ENCODE data around the gene SLC16A1.

The SLC16A1 gene

GRCh38 chr1:112909847-112910246, 46.1 kb downstream of the SLC16A1 start:
- Histone ChIP-seq H3K36me3 (replicated peaks) (peaks cover 4% of the 10 kb centered on the region), H3K4me3 (ENCODE audit: low read depth, low read length) (no peak overlapping the region), H3K27ac (no peak overlapping the region), H3K27me3 (replicated peaks) (no peaks in the 10 kb centered on the region)
- no peak for DNase-seq
- in situ Hi-C loops (cut with HindIII; ENCODE audit: low pct_ligation_motif_present, low sequenced_read_pairs) = no loop called here
- TF ChIP-seq, protein P1, sequence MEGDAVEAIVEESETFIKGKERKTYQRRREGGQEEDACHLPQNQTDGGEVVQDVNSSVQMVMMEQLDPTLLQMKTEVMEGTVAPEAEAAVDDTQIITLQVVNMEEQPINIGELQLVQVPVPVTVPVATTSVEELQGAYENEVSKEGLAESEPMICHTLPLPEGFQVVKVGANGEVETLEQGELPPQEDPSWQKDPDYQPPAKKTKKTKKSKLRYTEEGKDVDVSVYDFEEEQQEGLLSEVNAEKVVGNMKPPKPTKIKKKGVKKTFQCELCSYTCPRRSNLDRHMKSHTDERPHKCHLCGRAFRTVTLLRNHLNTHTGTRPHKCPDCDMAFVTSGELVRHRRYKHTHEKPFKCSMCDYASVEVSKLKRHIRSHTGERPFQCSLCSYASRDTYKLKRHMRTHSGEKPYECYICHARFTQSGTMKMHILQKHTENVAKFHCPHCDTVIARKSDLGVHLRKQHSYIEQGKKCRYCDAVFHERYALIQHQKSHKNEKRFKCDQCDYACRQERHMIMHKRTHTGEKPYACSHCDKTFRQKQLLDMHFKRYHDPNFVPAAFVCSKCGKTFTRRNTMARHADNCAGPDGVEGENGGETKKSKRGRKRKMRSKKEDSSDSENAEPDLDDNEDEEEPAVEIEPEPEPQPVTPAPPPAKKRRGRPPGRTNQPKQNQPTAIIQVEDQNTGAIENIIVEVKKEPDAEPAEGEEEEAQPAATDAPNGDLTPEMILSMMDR (IDR thresholded peaks at IDR 0.05; ENCODE audit: low read depth, low read length, missing control alignments) = no peak

DNA sequence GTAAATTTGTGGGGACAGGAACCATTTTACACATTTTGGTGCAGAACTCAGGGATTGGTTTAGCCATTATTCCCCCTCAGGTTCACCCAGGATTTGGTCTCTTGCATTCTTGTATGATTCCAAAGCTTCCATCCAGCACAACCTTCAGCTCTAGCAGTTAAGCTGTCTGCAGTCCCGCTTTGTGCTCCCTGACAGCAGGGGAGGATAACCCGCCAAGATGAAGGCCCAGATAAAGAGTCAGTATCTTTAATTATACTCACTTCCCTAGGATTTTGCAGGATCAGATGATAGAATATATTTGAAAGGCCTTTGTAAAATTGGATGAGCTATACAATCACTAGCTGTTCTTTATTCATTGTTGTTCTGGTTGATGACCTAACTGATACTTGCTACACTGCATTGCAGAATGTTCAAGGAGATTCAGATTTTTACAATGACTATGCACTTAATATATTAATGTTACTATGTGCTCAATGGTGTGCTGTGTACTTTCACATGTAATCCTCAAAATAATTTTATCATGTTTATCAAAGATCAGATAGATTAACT, 49.8 kb downstream of the SLC16A1 start:
- DNase-seq = no peak
- in situ Hi-C loops (cut with HindIII; ENCODE audit: low pct_ligation_motif_present, low sequenced_read_pairs) = no loop called here
- H3K27me3 ChIP-seq (replicated peaks) = no peaks in the 10 kb centered on the region
- TF ChIP-seq, protein P1 (IDR thresholded peaks at IDR 0.05; ENCODE audit: low read depth, low read length, missing control alignments) = no peak
- H3K36me3 ChIP-seq (replicated peaks) = no peaks in the 10 kb centered on the region
- H3K27ac ChIP-seq = no peak overlapping the region
- no peak overlapping the region for H3K4me3 ChIP-seq (ENCODE audit: low read depth, low read length)

- Histone ChIP-seq H3K27me3 (replicated peaks) (no peaks in the 10 kb centered on the region), H3K4me3 (ENCODE audit: low read depth, low read length) (no peak overlapping the region), H3K27ac (no peak overlapping the region), H3K36me3 (replicated peaks) (no peaks in the 10 kb centered on the region)
- in situ Hi-C loops (cut with HindIII; ENCODE audit: low pct_ligation_motif_present, low sequenced_read_pairs) = no loop called here
- no peak for DNase-seq
- TF ChIP-seq, protein P1 (IDR thresholded peaks at IDR 0.05; ENCODE audit: low read depth, low read length, missing control alignments) = no peak
Measured at GRCh38 chr1:112905395-112906149, 50.4 kb downstream of the SLC16A1 start.

- H3K27me3 ChIP-seq (replicated peaks) = no peaks in the 10 kb centered on the region
- no peak overlapping the region for H3K4me3 ChIP-seq (ENCODE audit: low read depth, low read length)
- H3K27ac ChIP-seq = no peak overlapping the region
- H3K36me3 ChIP-seq (replicated peaks) = no peaks in the 10 kb centered on the region
- TF ChIP-seq, protein P1 (IDR thresholded peaks at IDR 0.05; ENCODE audit: low read depth, low read length, missing control alignments) = no peak
- no peak for DNase-seq
- in situ Hi-C loops (cut with HindIII; ENCODE audit: low pct_ligation_motif_present, low sequenced_read_pairs) = no loop called here
Measured at GRCh38 chr1:112904831-112905261, 51.1 kb downstream of the SLC16A1 start.

DNA sequence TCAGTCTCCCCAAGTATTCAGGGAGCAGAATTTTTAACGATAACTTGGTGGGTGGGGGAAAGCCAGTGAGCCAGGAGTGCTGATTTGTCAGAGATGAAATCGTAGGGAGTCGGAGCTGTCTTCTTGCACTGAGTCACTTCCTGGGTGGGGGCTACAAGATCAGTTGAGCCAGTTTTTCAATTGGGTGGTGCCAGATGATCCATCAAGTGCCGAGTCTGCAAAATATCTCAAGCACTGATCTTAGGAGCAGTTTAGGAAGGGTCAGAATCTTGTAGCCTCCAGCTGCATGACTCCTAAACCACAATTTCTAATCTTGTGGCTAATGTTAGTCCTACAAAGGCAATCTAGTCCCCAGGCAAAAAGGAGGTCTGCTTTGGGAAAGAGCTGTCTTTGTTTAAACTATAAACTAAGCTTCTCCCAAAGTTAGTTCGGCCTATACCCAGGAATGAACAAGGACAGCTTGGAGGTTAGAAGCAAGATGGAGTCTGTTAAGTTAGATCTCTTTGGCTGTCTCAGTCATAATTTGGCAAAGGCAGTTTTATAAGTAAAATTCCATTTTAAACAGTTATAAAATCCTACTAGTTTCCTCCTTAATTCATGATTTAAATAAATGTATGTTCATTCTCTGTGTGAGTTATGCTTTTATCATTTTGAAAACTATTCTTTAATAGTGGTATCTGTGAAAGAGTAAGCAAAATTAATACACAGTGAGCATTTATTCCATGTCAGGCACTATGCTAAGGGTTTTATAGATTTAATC, 51.7 kb downstream of the SLC16A1 start:
- Histone ChIP-seq H3K4me3 (ENCODE audit: low read depth, low read length) (no peak overlapping the region), H3K27ac (peak overlapping the region; percentile 38), H3K36me3 (replicated peaks) (no peaks in the 10 kb centered on the region), H3K27me3 (replicated peaks) (no peaks in the 10 kb centered on the region)
- TF ChIP-seq, protein P1 (IDR thresholded peaks at IDR 0.05; ENCODE audit: low read depth, low read length, missing control alignments) = no peak
- in situ Hi-C loops (cut with HindIII; ENCODE audit: low pct_ligation_motif_present, low sequenced_read_pairs) = no loop called here
- peak; percentile 84 for DNase-seq
